Mesothelial cell of epicardium (in vitro differentiated cells): Measurements from ENCODE around the gene DENND4A. TPM values are rescaled to one million over a fixed set of nuclear protein-coding genes. Genes with fewer than 3 reads are reported as not detected.

ENCODE experiments used
- DNase-seq, 2 experiments: peaks; one replicate each; pipeline ENCODE4 v3.0.0; 2021; ENCODE audit warnings: low spot score in 2 of 2; ENCODE audit not compliant: unreplicated experiment in 2 of 2
- H3K27ac Mint-ChIP-seq: 2 replicates; pipeline ENCODE4 v1.8.0; 2021; ENCODE audit warnings: mixed read lengths
- H3K27me3 Mint-ChIP-seq: 2 replicates; pipeline ENCODE4 v1.8.0; 2021; ENCODE audit warnings: low read depth, mixed read lengths
- H3K36me3 Mint-ChIP-seq: 2 replicates; pipeline ENCODE4 v1.8.0; 2021; ENCODE audit warnings: mixed read lengths
- H3K4me1 Mint-ChIP-seq: 2 replicates; pipeline ENCODE4 v1.8.0; 2021; ENCODE audit warnings: mixed read lengths
- H3K4me3 Mint-ChIP-seq: 2 replicates; pipeline ENCODE4 v1.8.0; 2021; ENCODE audit warnings: mild to moderate bottlenecking, moderate library complexity, mixed read lengths
- H3K9me3 Mint-ChIP-seq: 2 replicates; pipeline ENCODE4 v1.8.0; 2021; ENCODE audit warnings: mixed read lengths
- CTCF ChIP-seq: fragments of 200-600 bp; sonication (generic); IDR thresholded peaks from one replicate; pipeline ENCODE4 v1.5.0; 2021; ENCODE audit warnings: antibody characterized with exemption; ENCODE audit not compliant: unreplicated experiment
- total RNA-seq: library from RNA; stranded (reverse); gene quantifications from 3 replicates; pipeline ENCODE4 v1.2.1, GENCODE V29; 2021

The DENND4A gene
- total RNA-seq, 1 donor from 2014 or later, result 23.3 TPM

- Mint-ChIP-seq H3K36me3 (peaks cover 16% of the 10 kb centered on the region), H3K4me3 (no peak overlapping the region), H3K4me1 (no peaks in the 10 kb centered on the region), H3K27ac (no peak overlapping the region), H3K27me3 (no peaks in the 10 kb centered on the region), H3K9me3 (no peaks in the 10 kb centered on the region)
- TF ChIP-seq CTCF, result no peak
- no peak for DNase-seq
These were observed 67.5 kb downstream of the DENND4A start for GRCh38 chr15:65724464-65725215.

- Mint-ChIP-seq H3K36me3 (peaks cover 14% of the 10 kb centered on the region), H3K9me3 (no peaks in the 10 kb centered on the region), H3K27ac (no peak overlapping the region), H3K4me3 (no peak overlapping the region), H3K4me1 (no peaks in the 10 kb centered on the region), H3K27me3 (no peaks in the 10 kb centered on the region)
- no peak for TF ChIP-seq CTCF
- no peak for DNase-seq
These were observed 68.2 kb downstream of the DENND4A start for GRCh38 chr15:65723876-65724275.

DNA sequence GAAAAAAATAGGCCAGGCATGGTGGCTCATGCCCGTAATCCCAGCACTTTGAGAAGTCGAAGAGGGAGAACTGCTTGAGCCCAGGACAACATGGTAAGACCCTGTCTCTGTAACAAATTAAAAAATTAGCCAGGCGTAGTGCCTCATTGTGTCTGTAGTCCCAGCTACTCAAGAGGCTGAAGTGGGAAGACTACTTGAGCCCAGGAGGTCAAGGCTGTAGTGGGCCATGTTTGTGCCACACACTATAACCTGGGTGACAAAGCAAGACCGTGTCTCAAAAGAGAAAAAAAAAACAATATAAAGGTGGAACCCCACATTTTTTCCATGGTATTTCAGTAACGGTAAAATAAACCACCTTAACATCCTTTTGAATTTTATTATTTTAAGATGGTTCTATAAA lies 69.9 kb downstream of the DENND4A start:
- no peak for TF ChIP-seq CTCF
- no peaks in the 10 kb centered on the region for H3K4me1 Mint-ChIP-seq

DNA sequence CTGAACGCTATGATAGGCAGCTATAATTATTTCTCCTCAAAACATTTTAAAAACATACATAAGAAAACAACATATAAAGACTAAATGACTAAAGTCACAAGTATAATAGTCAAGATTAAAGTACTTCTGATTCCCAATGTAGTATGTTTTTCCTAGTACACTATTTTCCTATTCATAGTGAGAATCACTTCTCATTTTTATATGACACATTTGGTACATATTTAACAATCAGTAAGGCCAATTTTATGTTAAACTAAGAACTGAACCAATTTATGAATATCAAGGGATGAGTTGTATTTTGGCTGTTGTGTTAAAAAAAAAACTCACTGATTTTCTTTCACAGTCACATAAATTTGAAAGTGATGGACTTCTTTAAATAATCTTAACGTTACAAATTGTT lies 79.7 kb downstream of the DENND4A start:
- no peaks in the 10 kb centered on the region for H3K27me3 Mint-ChIP-seq
- no peak overlapping the region for H3K27ac Mint-ChIP-seq
- DNase-seq, result no peak
- no peaks in the 10 kb centered on the region for H3K4me1 Mint-ChIP-seq
- TF ChIP-seq CTCF, result no peak
- H3K36me3 Mint-ChIP-seq, result peaks cover 40% of the 10 kb centered on the region
- H3K9me3 Mint-ChIP-seq, result peaks cover 25% of the 10 kb centered on the region
- H3K4me3 Mint-ChIP-seq, result no peak overlapping the region

More for the DNA sequence above, 69.9 kb downstream of the DENND4A start:
- no peaks in the 10 kb centered on the region for H3K9me3 Mint-ChIP-seq
- DNase-seq, result no peak
- H3K27ac Mint-ChIP-seq, result no peak overlapping the region
- H3K27me3 Mint-ChIP-seq, result no peaks in the 10 kb centered on the region
- H3K4me3 Mint-ChIP-seq, result no peak overlapping the region
- peaks cover 20% of the 10 kb centered on the region for H3K36me3 Mint-ChIP-seq

GRCh38 chr15:65695081-65695480 lies 97.0 kb downstream of the DENND4A start:
- Mint-ChIP-seq H3K27ac (no peak overlapping the region), H3K4me1 (peaks cover 3% of the 10 kb centered on the region), H3K36me3 (peaks cover 16% of the 10 kb centered on the region), H3K4me3 (no peak overlapping the region), H3K27me3 (no peaks in the 10 kb centered on the region), H3K9me3 (no peaks in the 10 kb centered on the region)
- no peak for TF ChIP-seq CTCF
- no peak for DNase-seq
